A549 (cell line): ENCODE measurements around the gene PPP2R2C.

ENCODE experiments used
- CTCF ChIP-seq: fragments of >200 bp; sonication (Bioruptor Twin); formaldehyde crosslinking; IDR thresholded peaks from 3 replicates; pipeline ENCODE4 v1.5.1; 2016
- EHMT2 ChIP-seq: fragments of 200-600 bp; sonication (generic); IDR thresholded peaks from 2 replicates; pipeline ENCODE4 v1.6.1; 2016; ENCODE audit warnings: antibody characterized with exemption, low read depth, mild to moderate bottlenecking, moderate library complexity
- MYC ChIP-seq: IDR thresholded peaks from 2 replicates; pipeline ENCODE4 v1.6.1; 2012; ENCODE audit warnings: mild to moderate bottlenecking, inconsistent platforms, low read length, improper control_type of control experiment, borderline replicate concordance
- POLR2A ChIP-seq: IDR thresholded peaks from 2 replicates; pipeline ENCODE4 v1.6.1; 2012; ENCODE audit warnings: mild to moderate bottlenecking, low read length
- RAD21 ChIP-seq, 2 experiments: fragments of >200 bp in 1 of 2; sonication (Bioruptor Twin) in 1 of 2; formaldehyde crosslinking in 1 of 2; IDR thresholded peaks in 1 of 2; conservative IDR thresholded peaks in 1 of 2; 2 replicates in 1 of 2; 3 replicates in 1 of 2; pipeline ENCODE4 v1.6.1; 2012 to 2018; ENCODE audit warnings: inconsistent platforms in 1 of 2
- SMC3 ChIP-seq: fragments of >200 bp; sonication (Bioruptor Twin); formaldehyde crosslinking; IDR thresholded peaks from 3 replicates; pipeline ENCODE4 v1.6.1; 2018; ENCODE audit warnings: inconsistent platforms
- USF2 ChIP-seq: fragments of 450-650 bp; IDR thresholded peaks from 2 replicates; pipeline ENCODE4 v1.6.1; 2014; ENCODE audit warnings: antibody characterized with exemption

- TF ChIP-seq USF2 (no peak), POLR2A (no peak), CTCF (no peak), MYC (no peak), SMC3 (no peak), RAD21 (conservative IDR thresholded peaks at IDR 0.05 in 1 of 2, IDR thresholded peaks at IDR 0.05 in 1 of 2) (no peak), EHMT2 (no peak)
Measured at GRCh38 chr4:6335040-6335590, 137.3 kb downstream of the PPP2R2C start.
